Lung (tissue), 12 donors: ENCODE measurements around the gene TDO2. TPM values are rescaled to one million over a fixed set of nuclear protein-coding genes. Genes with fewer than 3 reads are reported as not detected.

ENCODE experiments used
- ATAC-seq: fragments of 200-7000 bp; cut with Tn5 transposase; one replicate; pipeline ENCODE4 v1.9.1; 2020; ENCODE audit warnings: moderate number of reproducible peaks; ENCODE audit not compliant: insufficient read depth, low FRiP score
- DNase-seq, 3 donors: peaks; one replicate each; pipeline ENCODE4 v3.0.0-alpha.2; 2013 to 2017
- H3K27ac ChIP-seq, 2 donors: one replicate each; pipeline ENCODE4 v1.5.1; 2013; ENCODE audit warnings: mild to moderate bottlenecking in 2 of 2, moderate library complexity in 2 of 2, control low read depth in 1 of 2, inconsistent platforms in 1 of 2, low read depth in 1 of 2, low read length in 1 of 2
- H3K27me3 ChIP-seq, 3 donors: one replicate each; pipeline ENCODE4 v1.5.1; 2013; ENCODE audit warnings: low read length in 2 of 3; ENCODE audit not compliant: control insufficient read depth in 3 of 3, insufficient read depth in 3 of 3
- H3K36me3 ChIP-seq, 4 donors: one replicate each; pipeline ENCODE4 v1.5.1; 2013; ENCODE audit warnings: low read length in 4 of 4, mild to moderate bottlenecking in 1 of 4, moderate library complexity in 1 of 4; ENCODE audit not compliant: control insufficient read depth in 4 of 4, insufficient read depth in 4 of 4
- H3K4me1 ChIP-seq, 5 donors: one replicate each; pipeline ENCODE4 v1.5.1; 2013; ENCODE audit warnings: low read length in 5 of 5, mild to moderate bottlenecking in 2 of 5, moderate library complexity in 1 of 5; ENCODE audit not compliant: control insufficient read depth in 5 of 5, insufficient read depth in 5 of 5
- H3K4me3 ChIP-seq: one replicate; pipeline ENCODE4 v1.5.1; 2013; ENCODE audit warnings: mild to moderate bottlenecking, control low read depth, moderate library complexity
- H3K9ac ChIP-seq, 2 donors: one replicate each; pipeline ENCODE4 v1.5.1; 2013; ENCODE audit warnings: low read length in 2 of 2, control low read depth in 1 of 2; ENCODE audit not compliant: insufficient read depth in 1 of 2
- H3K9me3 ChIP-seq, 4 donors: one replicate each; pipeline ENCODE4 v1.5.1; 2013; ENCODE audit warnings: low read length in 3 of 4, mild to moderate bottlenecking in 1 of 4, moderate library complexity in 1 of 4; ENCODE audit not compliant: control insufficient read depth in 4 of 4, insufficient read depth in 3 of 4
- CTCF ChIP-seq: IDR thresholded peaks from 2 replicates; pipeline ENCODE4 v1.5.1; 2012; ENCODE audit warnings: mild to moderate bottlenecking; ENCODE audit errors: control extremely low read depth, extremely low read depth
- WGBS, 2 donors: extraction: QIAGEN DNeasy Blood & Tissue Kit; methylation state at CpG; one replicate each; pipeline ENCODE4 v1.1.7; 2013; 5-methylcytosine and 5-hydroxymethylcytosine counted together
- polyA plus RNA-seq, 2 donors: library from polyadenylated mRNA; stranded (reverse); fragments of 200-250 nt; gene quantifications; one replicate each; pipeline ENCODE4 v1.2.1, GENCODE V29; 2013
- total RNA-seq, 2 donors: library from RNA; depleted of rRNA in 1 of 2; stranded (reverse); fragments of >200 nt in 1 of 2; gene quantifications; one replicate each; pipeline ENCODE4 v1.2.1, GENCODE V29; 2014 to 2021
- donor health status: control.
- donor health status: control.
- donor health status: Bipolar disorder and iron deficiency.
- donor health status: healthy.
- donor health status: DM: yes; HTN: yes; CAD: no.

Gene TDO2
- total and polyA plus RNA-seq, 4 donors: 0.43 to 27.4 (median 4.1) TPM

- Histone ChIP-seq H3K27ac (no peak overlapping the region), H3K4me3 (no peak overlapping the region), H3K27me3 (no peaks in the 10 kb centered on the region), H3K9me3 (peaks cover 0 to 3% (median 0%) of the 10 kb centered on the region in 4 donors), H3K9ac (no peak overlapping the region), H3K36me3 (no peaks in the 10 kb centered on the region), H3K4me1 (peaks cover 0 to 3% (median 0%) of the 10 kb centered on the region in 5 donors)
- DNase-seq (no peak), ATAC-seq (no peak)
- WGBS, 2 donors: 75 to 77% methylated on average over 8 of the region's 8 CpGs
- no peak for TF ChIP-seq CTCF
Observed at GRCh38 chr4:155964016-155964891, 60.8 kb downstream of the TDO2 start.

GRCh38 chr4:155966171-155966570, 62.7 kb downstream of the TDO2 start:
- WGBS, 2 donors: 63 to 83% methylated on average over 2 of the region's 2 CpGs
- Histone ChIP-seq H3K27me3 (no peaks in the 10 kb centered on the region), H3K9ac (no peak overlapping the region), H3K4me1 (peaks cover 0 to 3% (median 0%) of the 10 kb centered on the region in 5 donors), H3K9me3 (peaks cover 0 to 3% (median 0%) of the 10 kb centered on the region in 4 donors), H3K36me3 (no peaks in the 10 kb centered on the region), H3K27ac (no peak overlapping the region), H3K4me3 (no peak overlapping the region)
- DNase-seq: no peak
- no peak for TF ChIP-seq CTCF
- no peak for ATAC-seq

GRCh38 chr4:155966731-155967395, 63.4 kb downstream of the TDO2 start:
- DNase-seq (no peak), ATAC-seq (no peak)
- H3K36me3 ChIP-seq: no peaks in the 10 kb centered on the region
- no peak for TF ChIP-seq CTCF
- H3K9me3 ChIP-seq: peaks cover 0 to 3% (median 0%) of the 10 kb centered on the region in 4 donors
- H3K27ac ChIP-seq: no peak overlapping the region
- H3K4me1 ChIP-seq: peaks cover 0 to 3% (median 0%) of the 10 kb centered on the region in 5 donors
- WGBS, 2 donors: 86 to 88% methylated on average over 3 of the region's 3 CpGs
- no peak overlapping the region for H3K9ac ChIP-seq
- no peak overlapping the region for H3K4me3 ChIP-seq
- no peaks in the 10 kb centered on the region for H3K27me3 ChIP-seq

Other genes starting within 250 kb of the TDO2 start
- gene GUCY1A1, start 236.8 kb upstream of the TDO2 start, total RNA-seq: 100 to 1,000 TPM in 1 of 2 donors, 10 to 100 TPM in 1; 48.9 to 115 TPM
- 1 to 10 TPM; 8.0 to 8.2 TPM for gene GUCY1A1, start 236.8 kb upstream of the TDO2 start, polyA plus RNA-seq
- gene GUCY1B1, start 144.7 kb upstream of the TDO2 start, total RNA-seq: 10 to 100 TPM; 16.5 to 36.9 TPM
- 10 to 100 TPM in 1 of 2 donors, 1 to 10 TPM in 1; 9.4 to 10.2 TPM for gene GUCY1B1, start 144.7 kb upstream of the TDO2 start, polyA plus RNA-seq
- gene ASIC5, start 37.4 kb upstream of the TDO2 start, total RNA-seq: not detected
- not detected for gene ASIC5, start 37.4 kb upstream of the TDO2 start, polyA plus RNA-seq
- gene CTSO, start 50.2 kb downstream of the TDO2 start, total RNA-seq: 10 to 100 TPM; 19.1 to 58.3 TPM
- gene CTSO, start 50.2 kb downstream of the TDO2 start, polyA plus RNA-seq: 10 to 100 TPM in 1 of 2 donors, 1 to 10 TPM in 1; 8.0 to 11.3 TPM